ENCODE data around the gene TBKBP1. TPM values are rescaled to one million over a fixed set of nuclear protein-coding genes. Genes with fewer than 3 reads are reported as not detected.
A peak's percentile ranks its signal among the peaks of the same experiment; 100 is the strongest.

TBKBP1 gene
- total and polyA plus RNA-seq, 9 donors: 6.0 to 28.8 (median 22.8) TPM

DNA sequence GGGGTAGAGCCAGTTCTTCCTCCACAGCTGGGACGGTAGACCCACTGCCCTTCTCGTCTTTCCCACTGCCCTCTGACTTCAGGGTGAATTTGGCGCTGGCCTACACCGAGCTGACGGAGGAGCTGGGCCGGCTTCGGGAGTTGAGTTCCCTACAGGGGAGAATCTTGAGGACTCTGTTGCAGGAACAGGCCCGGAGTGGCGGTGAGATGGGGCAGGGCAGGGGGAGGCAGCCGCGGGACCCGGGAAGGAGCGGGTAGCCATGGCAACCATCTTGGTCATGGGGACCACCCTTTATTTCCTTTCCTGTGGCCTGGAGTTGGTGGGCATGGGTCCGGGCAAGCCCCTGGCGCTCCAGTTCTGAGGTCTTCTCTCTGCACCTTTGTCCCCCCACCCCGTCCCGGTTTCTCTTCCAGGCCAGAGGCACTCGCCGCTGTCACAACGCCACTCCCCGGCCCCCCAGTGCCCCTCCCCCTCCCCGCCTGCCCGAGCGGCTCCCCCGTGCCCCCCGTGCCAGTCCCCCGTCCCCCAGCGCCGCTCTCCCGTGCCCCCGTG, 14.4 kb downstream of the TBKBP1 start:
- Histone ChIP-seq H3K27ac (no peak overlapping the region), H3K4me1 (ENCODE audit: insufficient read depth) (peaks cover 2% of the 10 kb centered on the region), H3K9me3 (no peaks in the 10 kb centered on the region), H3K36me3 (no peaks in the 10 kb centered on the region), H3K4me3 (peak overlapping the region; percentile 25), H3K27me3 (no peaks in the 10 kb centered on the region)
- intact Hi-C loops (cut with DNase I): no loop called here
- no peak for DNase-seq
- no peak for TF ChIP-seq POLR2A (IDR thresholded peaks at IDR 0.05)
- TF ChIP-seq EP300 (IDR thresholded peaks at IDR 0.05): no peak
- WGBS, 3 donors: 36 to 44% (median 40%) methylated on average over 27 to 31 of the region's 31 CpGs

DNA sequence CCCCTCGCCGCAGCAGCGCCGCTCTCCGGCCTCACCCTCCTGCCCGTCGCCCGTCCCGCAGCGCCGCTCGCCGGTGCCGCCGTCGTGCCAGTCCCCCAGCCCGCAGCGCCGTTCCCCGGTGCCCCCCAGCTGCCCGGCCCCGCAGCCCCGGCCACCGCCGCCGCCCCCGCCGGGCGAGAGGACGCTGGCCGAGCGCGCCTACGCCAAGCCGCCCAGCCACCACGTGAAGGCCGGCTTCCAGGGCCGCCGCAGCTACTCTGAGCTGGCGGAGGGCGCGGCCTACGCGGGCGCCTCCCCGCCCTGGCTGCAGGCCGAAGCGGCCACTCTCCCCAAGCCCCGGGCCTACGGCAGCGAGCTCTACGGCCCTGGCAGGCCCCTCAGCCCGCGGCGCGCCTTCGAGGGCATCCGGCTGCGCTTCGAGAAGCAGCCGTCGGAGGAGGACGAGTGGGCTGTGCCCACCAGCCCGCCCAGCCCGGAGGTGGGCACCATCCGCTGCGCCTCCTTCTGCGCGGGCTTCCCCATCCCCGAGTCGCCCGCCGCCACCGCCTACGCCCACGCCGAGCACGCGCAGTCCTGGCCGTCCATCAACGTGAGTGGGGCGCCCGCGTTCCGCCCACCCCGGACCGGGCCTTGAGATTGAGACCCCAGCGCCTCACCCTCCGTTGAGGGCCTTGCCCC, 15.0 kb downstream of the TBKBP1 start:
- no peak overlapping the region for H3K27ac ChIP-seq
- no peaks in the 10 kb centered on the region for H3K27me3 ChIP-seq
- no peaks in the 10 kb centered on the region for H3K36me3 ChIP-seq
- peak overlapping the region; percentile 25 for H3K4me3 ChIP-seq
- H3K4me1 ChIP-seq (ENCODE audit: insufficient read depth): peaks cover 2% of the 10 kb centered on the region
- 31 to 62% (median 41%) methylated on average over 47 to 89 of the region's 89 CpGs for WGBS, 3 donors
- DNase-seq: peak; percentile 40 to 82 (median 55)
- intact Hi-C loops (cut with DNase I): no loop called here
- no peaks in the 10 kb centered on the region for H3K9me3 ChIP-seq
- TF ChIP-seq POLR2A (IDR thresholded peaks at IDR 0.05): no peak

DNA sequence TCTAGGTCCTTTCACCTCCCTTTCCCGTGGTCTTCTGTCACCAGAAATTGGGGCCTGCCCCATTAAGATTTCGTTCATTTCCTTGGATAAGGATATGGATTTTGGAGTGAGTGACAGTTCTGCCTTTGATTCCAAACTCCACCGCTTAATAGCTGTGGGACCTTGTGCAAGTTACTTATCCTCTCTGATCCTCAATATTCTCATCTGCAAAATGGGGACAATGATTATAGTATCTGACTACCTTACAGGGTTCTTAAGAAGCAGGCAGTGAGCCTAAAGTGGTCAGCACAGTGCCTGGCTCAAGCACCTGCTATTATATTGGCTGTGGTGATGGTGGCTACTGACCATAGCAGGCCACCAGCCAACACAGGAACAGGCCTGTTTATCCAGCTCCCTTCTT, 15.6 kb downstream of the TBKBP1 start:
- no peaks in the 10 kb centered on the region for H3K36me3 ChIP-seq
- no peak overlapping the region for H3K27ac ChIP-seq
- no peaks in the 10 kb centered on the region for H3K27me3 ChIP-seq
- H3K9me3 ChIP-seq: no peaks in the 10 kb centered on the region
- intact Hi-C loops (cut with DNase I): no loop called here
- TF ChIP-seq, protein P1, sequence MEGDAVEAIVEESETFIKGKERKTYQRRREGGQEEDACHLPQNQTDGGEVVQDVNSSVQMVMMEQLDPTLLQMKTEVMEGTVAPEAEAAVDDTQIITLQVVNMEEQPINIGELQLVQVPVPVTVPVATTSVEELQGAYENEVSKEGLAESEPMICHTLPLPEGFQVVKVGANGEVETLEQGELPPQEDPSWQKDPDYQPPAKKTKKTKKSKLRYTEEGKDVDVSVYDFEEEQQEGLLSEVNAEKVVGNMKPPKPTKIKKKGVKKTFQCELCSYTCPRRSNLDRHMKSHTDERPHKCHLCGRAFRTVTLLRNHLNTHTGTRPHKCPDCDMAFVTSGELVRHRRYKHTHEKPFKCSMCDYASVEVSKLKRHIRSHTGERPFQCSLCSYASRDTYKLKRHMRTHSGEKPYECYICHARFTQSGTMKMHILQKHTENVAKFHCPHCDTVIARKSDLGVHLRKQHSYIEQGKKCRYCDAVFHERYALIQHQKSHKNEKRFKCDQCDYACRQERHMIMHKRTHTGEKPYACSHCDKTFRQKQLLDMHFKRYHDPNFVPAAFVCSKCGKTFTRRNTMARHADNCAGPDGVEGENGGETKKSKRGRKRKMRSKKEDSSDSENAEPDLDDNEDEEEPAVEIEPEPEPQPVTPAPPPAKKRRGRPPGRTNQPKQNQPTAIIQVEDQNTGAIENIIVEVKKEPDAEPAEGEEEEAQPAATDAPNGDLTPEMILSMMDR (IDR thresholded peaks at IDR 0.05): no peak
- TF ChIP-seq POLR2A (IDR thresholded peaks at IDR 0.05) (no peak), EP300 (IDR thresholded peaks at IDR 0.05) (no peak)
- H3K4me3 ChIP-seq: no peak overlapping the region
- 88 to 90% (median 89%) methylated on average over 3 of the region's 3 CpGs for WGBS, 3 donors
- DNase-seq: no peak
- H3K4me1 ChIP-seq (ENCODE audit: insufficient read depth): peaks cover 2% of the 10 kb centered on the region

DNA sequence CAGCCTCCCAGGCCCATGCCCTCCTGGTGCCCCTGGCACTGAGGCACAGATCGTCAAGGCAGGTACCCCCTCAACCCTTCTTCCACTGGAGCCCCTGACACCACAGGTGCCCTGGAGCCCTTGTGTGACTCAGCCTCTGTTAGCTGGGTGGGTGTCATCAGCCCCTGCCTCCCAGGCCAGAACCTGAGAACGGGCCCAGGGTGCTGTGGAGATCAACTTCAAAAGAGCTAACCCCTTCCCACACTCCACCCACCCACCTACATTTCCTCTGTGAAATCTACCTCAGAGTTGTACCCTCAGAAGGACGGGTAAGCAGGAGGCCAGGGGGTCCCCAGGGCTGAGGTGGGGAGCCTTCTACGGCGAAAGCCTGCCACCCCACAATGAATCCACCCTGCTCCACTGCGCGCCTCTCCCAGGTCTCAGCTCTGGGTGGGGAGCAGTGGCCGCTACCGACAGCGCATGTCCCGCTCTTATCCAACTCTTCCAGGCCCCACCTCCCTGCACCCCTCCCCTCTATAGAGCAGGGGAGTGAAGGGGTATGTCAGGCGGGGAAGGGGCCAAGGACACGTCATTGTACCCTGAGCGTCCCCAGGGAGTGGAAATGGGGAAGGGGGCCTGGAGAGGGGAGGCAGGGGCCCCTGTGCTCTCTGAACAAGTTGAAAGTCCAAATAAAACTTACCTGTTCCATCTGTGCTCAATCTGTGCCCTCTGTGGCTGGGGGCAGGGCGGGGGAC, 17.6 kb downstream of the TBKBP1 start:
- no peak for DNase-seq
- TF ChIP-seq POLR2A (IDR thresholded peaks at IDR 0.05) (no peak), EP300 (IDR thresholded peaks at IDR 0.05) (no peak)
- TF ChIP-seq, protein P1 (IDR thresholded peaks at IDR 0.05): no peak
- Histone ChIP-seq H3K27me3 (no peaks in the 10 kb centered on the region), H3K27ac (no peak overlapping the region), H3K4me3 (no peak overlapping the region), H3K9me3 (no peaks in the 10 kb centered on the region), H3K4me1 (ENCODE audit: insufficient read depth) (no peaks in the 10 kb centered on the region), H3K36me3 (no peaks in the 10 kb centered on the region)
- intact Hi-C loops (cut with DNase I): no loop called here
- 82 to 90% (median 88%) methylated on average over 15 of the region's 15 CpGs for WGBS, 3 donors

DNA sequence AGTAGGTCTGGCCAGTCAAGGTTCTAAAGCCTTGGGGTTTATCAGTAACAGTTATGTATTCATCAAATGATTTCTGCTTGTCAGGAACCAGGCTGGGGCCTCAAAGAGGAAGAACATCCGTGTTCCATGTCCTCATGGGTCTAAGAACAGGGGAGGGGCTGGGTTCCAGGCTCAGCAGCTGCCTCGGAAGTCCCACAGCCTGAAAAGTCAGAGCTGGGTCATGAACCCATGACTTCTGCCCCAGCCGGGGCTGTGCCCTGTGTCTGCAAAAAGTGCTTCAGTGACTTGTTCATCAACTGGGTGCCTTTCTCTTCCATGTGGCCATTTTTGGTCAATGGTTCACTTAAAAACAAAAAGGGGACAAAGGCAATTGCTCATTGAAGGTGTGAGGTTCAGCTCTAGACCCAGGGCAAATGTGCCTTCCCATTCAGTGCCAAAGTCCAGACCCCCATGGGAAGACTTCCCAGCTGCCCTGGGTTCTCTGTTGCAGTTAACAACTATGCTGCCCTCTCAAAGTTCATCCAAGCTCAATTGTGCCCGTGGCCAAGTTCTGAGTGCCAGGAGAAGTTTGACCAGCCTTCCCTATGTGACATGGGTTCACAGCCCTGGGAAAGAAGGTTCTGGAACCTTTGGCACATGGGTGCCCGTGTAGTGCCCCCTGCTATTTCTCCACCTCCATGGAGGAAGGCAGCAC, 18.5 kb downstream of the TBKBP1 start:
- H3K27ac ChIP-seq: no peak overlapping the region

More for the DNA sequence above, 18.5 kb downstream of the TBKBP1 start:
- H3K36me3 ChIP-seq: no peaks in the 10 kb centered on the region
- H3K4me1 ChIP-seq (ENCODE audit: insufficient read depth): no peaks in the 10 kb centered on the region
- intact Hi-C loops (cut with DNase I): no loop called here
- H3K27me3 ChIP-seq: no peaks in the 10 kb centered on the region
- TF ChIP-seq EP300 (IDR thresholded peaks at IDR 0.05): no peak
- no peak for TF ChIP-seq POLR2A (IDR thresholded peaks at IDR 0.05)
- TF ChIP-seq, protein P1 (IDR thresholded peaks at IDR 0.05): no peak
- 51 to 65% (median 55%) methylated on average over 5 of the region's 5 CpGs for WGBS, 3 donors
- DNase-seq: no peak
- H3K9me3 ChIP-seq: no peaks in the 10 kb centered on the region
- H3K4me3 ChIP-seq: no peak overlapping the region

Measured in ovary (tissue), 9 donors.